ENCODE measurements around the gene PAFAH2.

Gene PAFAH2

DNA sequence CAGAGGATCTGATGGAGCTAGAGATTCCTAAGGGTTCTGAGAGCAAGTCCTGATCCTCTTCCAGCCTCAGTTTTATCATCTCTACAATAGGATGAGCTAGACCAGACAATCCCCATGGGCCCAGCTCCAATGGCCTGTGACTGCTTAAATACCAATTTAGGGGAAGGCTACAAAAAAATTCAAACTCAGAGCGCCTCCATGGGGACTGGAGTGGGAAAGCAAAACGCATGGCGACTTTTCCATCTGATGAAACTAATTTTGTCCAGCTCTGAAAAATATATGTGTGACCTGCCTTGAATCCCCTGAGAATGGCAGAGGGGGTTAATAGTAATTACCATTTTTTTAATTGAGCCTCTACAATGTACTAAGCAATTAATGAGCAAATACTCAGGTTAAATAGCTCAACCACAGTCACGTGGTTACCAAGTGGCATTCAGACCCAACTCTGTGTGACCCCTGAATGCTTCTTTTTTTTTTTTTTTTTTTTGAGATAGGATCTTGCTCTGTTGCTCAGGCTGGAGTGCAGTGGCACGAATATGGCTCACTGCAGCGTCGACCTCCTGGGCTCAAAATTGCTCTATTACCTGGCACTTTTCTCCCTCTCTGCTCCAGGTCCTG lies 32.1 kb upstream of the PAFAH2 start:
- no peak overlapping the region for H3K4me3 ChIP-seq (ENCODE audit: low read depth, low read length)
- no peak for DNase-seq (ENCODE audit: low read depth)
- TF ChIP-seq, protein P1, sequence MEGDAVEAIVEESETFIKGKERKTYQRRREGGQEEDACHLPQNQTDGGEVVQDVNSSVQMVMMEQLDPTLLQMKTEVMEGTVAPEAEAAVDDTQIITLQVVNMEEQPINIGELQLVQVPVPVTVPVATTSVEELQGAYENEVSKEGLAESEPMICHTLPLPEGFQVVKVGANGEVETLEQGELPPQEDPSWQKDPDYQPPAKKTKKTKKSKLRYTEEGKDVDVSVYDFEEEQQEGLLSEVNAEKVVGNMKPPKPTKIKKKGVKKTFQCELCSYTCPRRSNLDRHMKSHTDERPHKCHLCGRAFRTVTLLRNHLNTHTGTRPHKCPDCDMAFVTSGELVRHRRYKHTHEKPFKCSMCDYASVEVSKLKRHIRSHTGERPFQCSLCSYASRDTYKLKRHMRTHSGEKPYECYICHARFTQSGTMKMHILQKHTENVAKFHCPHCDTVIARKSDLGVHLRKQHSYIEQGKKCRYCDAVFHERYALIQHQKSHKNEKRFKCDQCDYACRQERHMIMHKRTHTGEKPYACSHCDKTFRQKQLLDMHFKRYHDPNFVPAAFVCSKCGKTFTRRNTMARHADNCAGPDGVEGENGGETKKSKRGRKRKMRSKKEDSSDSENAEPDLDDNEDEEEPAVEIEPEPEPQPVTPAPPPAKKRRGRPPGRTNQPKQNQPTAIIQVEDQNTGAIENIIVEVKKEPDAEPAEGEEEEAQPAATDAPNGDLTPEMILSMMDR (conservative IDR thresholded peaks at IDR 0.05; ENCODE audit: low read depth, low read length), result peak; percentile 17

DNA sequence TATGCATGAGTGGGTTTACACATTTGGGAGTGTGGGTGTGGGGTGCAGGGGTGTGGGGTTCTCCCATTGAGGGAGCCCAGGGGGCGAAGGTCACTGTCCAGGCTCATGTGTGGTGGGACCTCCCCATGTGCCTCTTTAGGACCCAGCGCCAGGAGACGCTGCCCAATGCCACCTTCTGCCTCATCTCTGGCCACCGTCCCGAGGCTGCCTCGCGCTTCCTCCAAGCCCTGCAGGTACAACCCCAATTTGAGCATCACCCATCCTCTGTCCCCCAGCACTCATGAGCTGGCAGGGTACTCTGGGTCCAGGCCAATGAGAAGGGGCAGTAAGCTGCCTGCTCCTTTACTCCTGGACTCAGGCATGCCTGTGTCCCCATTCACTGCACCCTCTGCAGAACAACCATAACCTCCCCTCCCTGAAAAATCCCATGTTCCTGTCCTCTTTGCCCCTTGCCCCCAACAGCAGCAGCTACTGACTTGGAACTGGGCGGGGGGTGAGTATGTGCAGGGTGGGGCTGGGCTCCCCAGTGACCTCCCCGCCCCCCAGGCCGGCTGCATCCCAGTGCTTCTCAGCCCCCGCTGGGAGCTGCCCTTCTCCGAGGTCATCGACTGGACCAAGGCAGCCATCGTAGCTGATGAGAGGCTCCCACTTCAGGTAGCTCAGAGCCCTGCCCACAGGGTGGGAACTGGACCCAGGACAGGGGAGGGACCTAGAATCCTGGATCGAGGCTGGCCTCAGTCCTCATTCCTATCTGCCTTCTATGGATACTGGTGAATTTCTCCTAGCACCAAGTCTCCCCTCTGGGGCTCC lies 31.4 kb upstream of the PAFAH2 start:
- no peak overlapping the region for H3K4me3 ChIP-seq (ENCODE audit: low read depth, low read length)
- TF ChIP-seq, protein P1 (conservative IDR thresholded peaks at IDR 0.05; ENCODE audit: low read depth, low read length), result no peak
- DNase-seq (ENCODE audit: low read depth), result no peak

DNA sequence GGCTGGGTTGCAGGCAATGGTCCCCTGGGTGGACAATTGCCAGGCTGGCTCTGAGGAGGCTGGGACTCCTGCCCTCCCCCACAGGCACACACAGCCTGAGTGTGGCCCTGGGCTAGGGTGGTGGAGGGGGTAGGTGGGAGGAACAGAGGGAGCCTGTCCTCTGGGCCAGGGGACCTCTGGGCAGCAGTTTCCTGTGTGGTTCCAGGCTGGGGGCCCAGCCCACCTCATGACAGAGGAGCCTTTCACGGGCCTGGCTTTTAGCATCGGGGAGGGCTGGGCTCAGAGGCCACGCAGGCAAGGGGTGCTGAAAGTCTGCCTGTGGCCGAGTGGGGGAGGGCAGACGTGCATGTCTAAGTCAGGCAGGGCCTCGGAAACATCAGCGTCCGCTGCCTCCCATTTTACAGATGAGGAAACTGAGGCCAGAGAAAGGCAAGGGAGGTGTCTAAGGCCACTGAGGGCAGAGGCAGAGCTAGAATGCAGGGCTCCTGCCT lies 30.7 kb upstream of the PAFAH2 start:
- DNase-seq (ENCODE audit: low read depth), result no peak
- H3K4me3 ChIP-seq (ENCODE audit: low read depth, low read length), result no peak overlapping the region
- TF ChIP-seq, protein P1 (conservative IDR thresholded peaks at IDR 0.05; ENCODE audit: low read depth, low read length), result no peak

DNA sequence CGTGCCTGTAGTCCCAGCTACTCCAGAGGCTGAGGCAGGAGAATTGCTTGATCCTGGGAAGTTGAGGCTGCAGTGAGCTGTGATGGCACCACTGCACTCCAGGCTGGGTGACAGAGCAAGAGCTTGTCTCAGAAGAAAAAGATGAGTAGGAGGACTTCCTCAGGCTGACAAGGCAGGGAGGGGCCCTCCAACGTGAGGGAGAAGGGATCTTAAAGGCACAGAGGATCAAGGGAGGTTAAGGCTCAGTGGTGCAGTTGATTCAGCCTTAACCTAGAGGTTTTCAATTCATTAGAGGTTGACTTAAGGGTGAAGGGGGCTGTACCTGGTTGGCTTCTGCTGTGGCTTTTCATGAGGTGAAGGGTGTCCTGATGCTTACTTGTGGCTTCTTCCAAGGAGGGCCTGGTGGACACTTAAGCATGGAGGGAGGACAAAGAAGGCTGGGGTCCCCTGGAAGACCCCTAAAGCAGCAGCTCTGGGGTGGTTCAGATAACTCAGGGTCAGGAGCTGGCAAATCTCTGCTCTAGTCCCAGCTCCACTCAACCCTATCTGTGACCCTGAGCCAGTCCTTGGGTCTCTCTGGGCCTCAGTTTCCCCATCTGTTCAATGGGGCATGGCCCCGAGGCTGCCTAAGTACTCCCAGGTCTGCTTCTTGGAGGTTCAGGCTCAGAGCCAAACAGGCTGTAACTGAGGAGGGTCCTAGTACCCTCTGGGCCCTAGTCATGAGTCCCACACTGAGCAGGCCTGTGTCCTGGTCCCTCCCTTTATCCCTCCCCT lies 30.0 kb upstream of the PAFAH2 start:
- DNase-seq (ENCODE audit: low read depth), result no peak
- TF ChIP-seq, protein P1 (conservative IDR thresholded peaks at IDR 0.05; ENCODE audit: low read depth, low read length), result no peak
- no peak overlapping the region for H3K4me3 ChIP-seq (ENCODE audit: low read depth, low read length)

DNA sequence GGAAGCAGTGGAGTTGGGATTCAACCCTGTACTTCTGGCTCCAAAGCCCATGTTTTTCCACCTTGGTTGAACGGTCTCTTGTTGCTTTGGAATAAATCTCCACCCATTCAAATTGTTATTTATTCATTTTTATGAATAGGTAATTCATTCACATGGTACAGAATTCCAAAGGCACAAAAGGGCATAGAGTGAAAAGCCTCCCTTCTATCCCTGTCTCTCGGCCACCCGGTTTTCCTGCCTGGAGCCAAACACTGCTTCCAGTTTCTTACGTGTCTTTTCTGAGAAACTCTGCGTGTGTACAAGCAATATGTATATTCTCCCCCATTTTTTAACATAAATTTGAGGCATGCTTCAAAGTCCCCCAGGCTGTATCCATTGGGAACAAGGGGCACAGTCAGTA lies 27.7 kb upstream of the PAFAH2 start:
- TF ChIP-seq, protein P1 (conservative IDR thresholded peaks at IDR 0.05; ENCODE audit: low read depth, low read length), result no peak
- no peak for DNase-seq (ENCODE audit: low read depth)
- H3K4me3 ChIP-seq (ENCODE audit: low read depth, low read length), result no peak overlapping the region

DNA sequence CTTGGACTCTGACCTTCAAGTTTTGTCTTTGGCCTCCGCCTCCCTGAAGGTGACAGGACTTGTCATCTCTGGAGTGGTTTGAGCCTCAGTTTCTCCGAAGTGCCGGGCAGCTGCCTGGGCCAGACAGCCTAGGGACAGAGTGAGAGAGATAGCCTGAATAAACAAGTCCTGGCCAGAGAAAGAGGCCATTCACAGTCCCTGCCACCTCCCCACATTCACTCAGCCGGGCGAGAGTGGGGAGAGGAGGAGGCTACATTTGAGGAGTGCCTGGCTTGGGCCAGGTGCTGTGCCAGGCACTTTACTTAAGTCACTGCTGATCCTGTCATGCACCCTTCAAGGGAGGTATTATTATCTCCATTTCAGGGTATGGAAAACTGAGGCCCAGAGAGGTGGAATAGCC lies 27.2 kb upstream of the PAFAH2 start:
- TF ChIP-seq, protein P1 (conservative IDR thresholded peaks at IDR 0.05; ENCODE audit: low read depth, low read length), result no peak
- no peak for DNase-seq (ENCODE audit: low read depth)
- no peak overlapping the region for H3K4me3 ChIP-seq (ENCODE audit: low read depth, low read length)

Data from choroid plexus epithelial cell (primary cell).